Endothelial cell of umbilical vein (primary cell): ENCODE measurements around the gene CAMKMT.

Experiments used
- CTCF ChIP-seq, 2 donors: IDR thresholded peaks; 1 replicate in 1 of 2; 2 replicates in 1 of 2; pipeline ENCODE4 v1.5.1; 2011; ENCODE audit warnings: low read length in 2 of 2, mild to moderate bottlenecking in 2 of 2, moderate library complexity in 2 of 2, control low read depth in 1 of 2, inconsistent platforms in 1 of 2, low read depth in 1 of 2; ENCODE audit not compliant: insufficient read depth in 1 of 2; ENCODE audit errors: extremely low read depth in 1 of 2
- EZH2 ChIP-seq: IDR thresholded peaks from 2 replicates; pipeline ENCODE4 v1.6.1; 2012; ENCODE audit warnings: borderline replicate concordance, low read depth, mild to moderate bottlenecking, moderate library complexity, low read length, inconsistent platforms; ENCODE audit not compliant: severe bottlenecking
- FOS ChIP-seq: IDR thresholded peaks from 2 replicates; pipeline ENCODE4 v1.6.1; 2011; ENCODE audit warnings: mild to moderate bottlenecking, low read length, moderate library complexity, borderline replicate concordance; ENCODE audit not compliant: insufficient read depth
- GATA2 ChIP-seq: IDR thresholded peaks from 2 replicates; pipeline ENCODE4 v1.7.0; 2011; ENCODE audit warnings: low read depth, mild to moderate bottlenecking, moderate library complexity, mixed read lengths, low read length; ENCODE audit not compliant: insufficient read length, insufficient read depth
- JUN ChIP-seq: IDR thresholded peaks from 2 replicates; pipeline ENCODE4 v1.6.1; 2011; ENCODE audit warnings: borderline replicate concordance, low read depth; ENCODE audit not compliant: insufficient read length, insufficient read depth
- MAX ChIP-seq: IDR thresholded peaks from 2 replicates; pipeline ENCODE4 v1.6.1; 2011; ENCODE audit not compliant: insufficient read depth, insufficient read length
- MYC ChIP-seq: IDR thresholded peaks from one replicate; pipeline ENCODE4 v1.6.1; 2011; ENCODE audit warnings: mild to moderate bottlenecking, low read depth, low read length
- POLR2A ChIP-seq: IDR thresholded peaks from 2 replicates; pipeline ENCODE4 v1.6.1; 2012; ENCODE audit warnings: low read depth, mild to moderate bottlenecking, control low read depth, low read length
- POLR2AphosphoS5 ChIP-seq: IDR thresholded peaks from 2 replicates; pipeline ENCODE4 v1.6.1; 2012; ENCODE audit warnings: low read depth, mild to moderate bottlenecking, control low read depth, low read length, moderate library complexity; ENCODE audit not compliant: insufficient read depth

GRCh38 chr2:44371445-44371844 is 9.7 kb downstream of the CAMKMT start:
- TF ChIP-seq CTCF (IDR thresholded peaks at IDR 0.05; ENCODE audit: extremely low read depth in 1 of 2, insufficient read depth in 1 of 2, low read depth in 1 of 2, low read length in 2 of 2) (no peak), POLR2A (no peak), EZH2 (no peak), POLR2AphosphoS5 (no peak), GATA2 (no peak), MYC (no peak), FOS (no peak), JUN (no peak), MAX (no peak)
